HG03280 (cell line): ENCODE data around the gene CPNE5.

Experiments
- ATAC-seq: cut with Tn5 transposase; IDR thresholded peaks from one replicate; pipeline ENCODE4 v1.9.1; 2021; ENCODE audit warnings: mild to moderate bottlenecking, moderate library complexity; ENCODE audit not compliant: unreplicated experiment

The CPNE5 gene

DNA sequence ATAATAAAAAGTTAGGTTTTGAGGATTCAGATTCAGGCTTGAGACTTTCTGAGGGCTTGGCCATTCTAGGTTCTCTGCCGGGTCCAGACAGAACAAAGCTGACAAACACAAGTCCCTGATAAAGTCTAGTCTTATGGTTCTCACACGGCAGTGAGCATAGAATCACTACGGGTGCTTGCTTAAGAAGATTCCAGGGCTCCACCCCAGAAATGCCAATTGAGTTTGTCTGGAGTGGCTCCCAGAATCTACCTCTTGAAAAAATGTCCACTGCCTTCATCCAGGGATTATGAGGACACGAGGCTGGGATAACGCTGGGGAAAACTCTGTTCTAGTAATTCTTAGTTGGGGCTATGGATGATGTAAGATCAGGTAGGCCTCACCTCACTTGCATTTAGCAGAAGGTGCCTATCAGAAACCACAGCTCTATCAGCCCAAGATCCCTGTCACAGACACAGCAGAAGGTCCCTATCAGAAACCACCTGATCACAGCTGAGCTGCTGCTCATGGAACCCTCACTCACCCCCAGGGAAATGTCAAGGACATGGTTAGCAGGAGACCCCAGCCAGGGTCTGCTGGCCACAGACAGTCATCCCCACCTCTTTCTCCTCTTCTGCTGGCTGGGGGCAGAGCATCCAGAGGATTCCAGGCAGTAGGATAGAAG lies 89.3 kb downstream of the CPNE5 start:
- no peak for ATAC-seq

DNA sequence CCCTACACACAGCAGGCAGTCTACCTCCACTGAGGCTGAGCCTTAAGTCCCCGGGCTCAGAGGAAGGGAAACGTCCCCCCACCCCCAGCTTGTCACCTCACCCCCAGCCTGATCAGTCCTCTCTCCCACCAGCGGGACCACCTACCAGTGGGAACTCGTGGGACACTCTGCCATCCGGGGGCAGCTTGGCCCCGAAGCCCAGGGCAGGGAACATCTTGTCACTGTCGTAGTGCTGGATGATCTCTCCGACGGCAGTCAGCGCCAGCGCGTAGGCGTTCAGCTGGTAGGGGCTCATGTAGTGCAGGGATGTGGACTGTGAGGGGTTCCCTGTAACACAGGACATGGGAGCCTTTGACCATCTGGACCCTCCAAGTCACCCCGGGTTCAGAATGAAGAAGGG lies 93.0 kb downstream of the CPNE5 start:
- no peak for ATAC-seq

DNA sequence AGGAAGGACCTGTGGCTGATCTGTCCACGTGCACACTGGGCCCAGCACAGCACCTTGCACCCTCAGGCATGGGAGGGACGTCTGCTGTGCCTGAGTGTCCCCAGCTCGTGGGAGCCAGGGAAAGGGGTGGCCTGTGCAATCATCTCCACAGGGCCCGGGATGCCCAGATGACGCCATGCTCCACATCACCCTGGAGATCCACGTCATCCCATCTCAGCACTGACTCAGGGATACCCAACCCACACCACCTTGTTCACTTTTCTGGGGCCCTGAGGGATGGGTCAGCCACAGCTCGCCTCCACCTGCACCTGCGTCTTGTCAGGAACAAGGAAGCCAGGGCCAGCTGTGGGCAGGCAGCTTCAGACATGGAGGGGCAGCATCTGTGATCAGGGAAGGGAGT lies 93.4 kb downstream of the CPNE5 start:
- ATAC-seq: no peak

DNA sequence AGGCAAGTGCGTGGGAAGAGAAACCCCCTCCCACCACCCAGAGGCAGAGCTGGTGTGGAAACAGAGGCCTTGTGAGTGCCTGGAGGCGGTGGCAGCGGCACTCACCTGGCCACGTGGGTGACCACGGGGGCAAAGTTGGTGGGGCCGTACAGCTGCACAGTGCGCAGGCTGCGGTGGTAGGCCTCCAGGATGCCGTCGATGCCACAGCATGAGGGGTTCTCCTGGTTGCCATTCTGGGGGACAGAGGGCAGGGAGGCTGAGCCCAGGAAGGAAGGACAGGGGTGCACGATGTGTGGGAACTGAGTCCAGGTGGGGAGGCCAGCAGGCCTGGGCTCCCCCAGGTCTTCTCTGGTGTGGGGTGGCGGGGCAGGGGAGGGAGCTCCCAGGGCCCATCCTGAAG lies 94.0 kb downstream of the CPNE5 start:
- no peak for ATAC-seq

DNA sequence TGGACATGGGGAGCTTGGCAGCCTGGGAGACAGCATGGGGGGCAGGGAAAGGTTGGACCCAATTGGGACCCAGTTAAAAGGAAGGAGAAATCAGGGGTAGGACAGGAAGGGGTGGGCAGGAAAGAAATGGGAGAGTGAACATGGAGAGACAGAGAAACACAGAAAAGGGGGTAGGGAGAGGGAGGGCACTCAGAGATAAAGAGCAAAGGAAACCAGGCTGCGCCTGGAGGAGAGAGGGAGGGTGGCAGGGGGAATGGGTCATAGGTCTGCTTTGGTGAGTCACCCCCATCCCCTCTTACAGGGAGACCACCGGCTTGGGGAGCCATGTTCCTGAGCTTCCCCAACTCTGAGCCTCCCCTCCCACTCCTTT lies 95.0 kb downstream of the CPNE5 start:
- ATAC-seq: no peak

DNA sequence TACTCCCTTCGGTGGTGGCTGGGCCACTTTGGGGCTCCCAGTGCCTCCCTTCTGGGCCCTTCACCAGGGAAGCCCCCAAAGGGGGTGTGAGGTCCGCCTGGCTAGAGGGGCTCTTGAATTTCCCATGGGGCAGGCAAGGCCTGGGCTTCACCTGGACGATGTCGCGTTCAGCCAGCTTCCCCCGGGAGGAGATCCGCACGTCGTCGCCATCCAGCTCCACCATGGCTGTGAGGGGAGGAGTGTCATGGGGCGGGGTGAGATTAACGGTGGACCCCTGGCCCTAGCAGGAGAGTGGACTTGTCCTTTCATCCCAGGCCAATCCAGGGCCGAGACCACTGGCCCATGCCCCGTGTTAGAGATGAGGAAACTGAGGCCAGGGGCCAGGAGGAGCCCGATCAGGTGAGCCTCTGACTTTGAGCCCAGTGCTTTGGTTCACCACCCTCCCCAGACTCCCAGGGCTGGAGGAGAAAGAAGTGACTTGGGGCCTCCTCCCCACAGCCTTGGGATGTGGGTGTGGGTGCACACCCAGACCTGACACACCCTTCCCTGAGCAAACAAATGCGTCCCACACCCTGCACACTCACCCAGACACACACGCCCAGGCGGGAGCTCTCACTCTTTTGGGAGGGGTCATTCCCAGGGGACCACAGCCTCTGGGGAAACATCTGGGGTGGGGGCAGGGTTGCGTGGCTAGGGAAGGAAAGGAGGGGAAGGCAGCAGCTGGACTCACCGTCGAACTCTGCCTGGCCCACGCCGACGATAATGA lies 95.5 kb downstream of the CPNE5 start:
- no peak for ATAC-seq

DNA sequence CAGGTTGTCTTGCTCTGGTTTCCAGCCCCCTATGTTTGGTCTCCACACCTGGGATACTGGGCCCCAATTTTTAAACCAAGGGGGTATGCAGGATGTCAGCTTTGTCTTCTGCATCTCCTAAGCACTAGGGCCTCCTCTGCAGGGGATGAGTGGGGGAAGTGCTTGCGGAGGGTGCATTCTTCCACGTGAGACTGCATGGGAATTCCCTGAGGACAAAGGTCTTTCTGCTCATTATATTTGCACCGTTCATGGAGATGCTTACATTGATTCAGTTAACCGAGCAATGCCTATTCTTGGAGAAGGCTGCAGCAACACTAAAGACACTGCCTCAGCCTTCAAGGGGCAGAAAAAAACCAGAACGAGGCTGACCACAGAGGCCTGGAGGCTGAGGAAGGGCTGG lies 96.2 kb downstream of the CPNE5 start:
- no peak for ATAC-seq

DNA sequence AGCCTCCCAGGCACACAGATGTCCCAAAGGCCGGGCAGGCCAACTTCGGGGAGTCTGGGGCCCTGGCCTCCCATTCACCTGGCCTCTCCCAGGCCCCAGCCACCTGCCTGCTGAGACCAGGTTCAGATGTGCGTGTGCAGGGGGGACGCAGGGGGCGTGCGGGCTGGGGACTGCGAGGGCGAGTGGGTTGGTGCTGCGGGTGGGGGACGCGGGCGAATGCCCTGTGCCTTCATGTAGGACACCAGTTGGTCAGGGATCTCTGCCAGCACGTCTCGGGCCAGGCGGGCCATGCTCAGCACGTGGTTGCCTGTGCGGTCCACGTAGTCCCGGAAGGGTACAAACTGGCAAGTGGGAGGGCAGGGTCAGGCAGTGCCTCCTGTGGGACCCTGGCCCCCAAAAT lies 97.1 kb downstream of the CPNE5 start:
- no peak for ATAC-seq

DNA sequence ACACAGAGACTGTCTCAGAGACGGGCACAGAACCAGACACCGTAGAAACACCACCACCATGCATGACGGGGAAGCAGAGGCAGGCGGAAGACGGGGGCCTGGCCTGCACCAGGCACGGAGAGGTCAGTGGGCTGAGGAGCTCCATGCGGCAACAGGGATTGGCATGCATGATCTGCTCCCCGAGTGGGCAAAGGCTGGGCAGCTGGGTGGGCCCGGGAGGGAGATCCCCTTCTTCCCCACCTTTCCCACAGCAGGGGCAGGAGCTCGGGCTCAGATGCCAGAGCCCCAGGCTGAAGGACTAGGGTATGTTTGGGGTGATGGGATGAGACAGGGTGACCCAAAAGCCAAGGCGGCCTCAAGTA lies 98.4 kb downstream of the CPNE5 start:
- ATAC-seq: no peak

DNA sequence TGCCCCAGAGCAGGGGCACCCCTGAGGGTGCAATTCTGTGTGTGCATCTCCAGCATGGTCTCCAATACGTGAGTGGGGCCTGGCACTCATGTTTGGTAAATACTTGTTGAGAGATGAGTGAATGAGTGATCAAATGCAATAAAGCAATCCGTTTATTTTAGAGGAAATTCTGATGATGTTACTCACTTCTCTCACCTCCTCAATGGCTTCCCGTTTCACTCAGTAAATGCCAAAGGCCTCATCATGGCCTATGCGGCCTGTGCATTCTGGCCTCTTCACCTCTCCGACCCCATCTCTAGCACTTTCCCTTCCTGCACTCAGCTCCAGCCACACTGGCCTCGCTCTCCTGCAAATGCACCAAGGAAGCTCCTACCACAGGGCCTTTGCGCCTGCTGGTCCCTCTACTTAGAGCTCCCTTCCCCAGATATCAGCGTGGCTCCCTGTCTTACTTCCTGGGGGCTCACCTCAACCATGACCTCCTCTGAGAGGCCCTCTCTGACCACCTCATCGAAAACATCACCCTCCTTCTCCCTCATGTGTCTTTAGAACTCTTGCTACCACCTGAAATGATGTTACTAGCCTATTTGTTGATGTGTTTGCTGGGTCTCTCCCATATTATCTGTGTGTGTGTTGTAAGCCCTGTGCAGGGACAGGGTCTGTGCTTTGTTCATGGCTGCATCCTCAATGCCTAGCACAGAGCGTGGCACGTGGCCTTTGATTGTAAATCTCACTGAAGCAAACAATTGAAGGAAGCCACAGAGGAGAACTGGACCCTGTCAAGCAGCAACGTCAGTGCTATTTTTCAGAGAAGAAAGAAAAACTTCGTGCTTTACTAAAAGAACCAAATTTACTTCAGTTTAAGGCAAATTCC lies 99.1 kb downstream of the CPNE5 start:
- ATAC-seq: no peak

DNA sequence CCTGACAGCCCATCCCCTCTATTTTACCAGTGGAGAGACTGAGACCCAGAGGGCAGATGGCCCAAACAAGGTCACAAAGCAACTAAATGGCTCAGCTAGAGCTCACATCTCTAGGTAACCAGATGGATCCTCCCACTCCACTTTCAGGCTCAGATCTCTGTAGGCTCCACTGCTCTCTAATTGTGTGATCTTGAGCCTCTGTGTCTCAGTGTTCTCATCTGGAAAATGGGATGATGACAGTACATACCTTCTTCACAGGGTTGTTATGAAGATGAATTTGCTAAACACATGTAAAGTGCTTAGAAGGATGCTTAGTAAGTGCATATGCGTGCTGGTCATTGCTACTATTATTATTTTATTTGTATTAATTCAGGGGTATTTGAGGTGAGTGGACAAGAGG lies 101.1 kb downstream of the CPNE5 start:
- ATAC-seq: no peak

DNA sequence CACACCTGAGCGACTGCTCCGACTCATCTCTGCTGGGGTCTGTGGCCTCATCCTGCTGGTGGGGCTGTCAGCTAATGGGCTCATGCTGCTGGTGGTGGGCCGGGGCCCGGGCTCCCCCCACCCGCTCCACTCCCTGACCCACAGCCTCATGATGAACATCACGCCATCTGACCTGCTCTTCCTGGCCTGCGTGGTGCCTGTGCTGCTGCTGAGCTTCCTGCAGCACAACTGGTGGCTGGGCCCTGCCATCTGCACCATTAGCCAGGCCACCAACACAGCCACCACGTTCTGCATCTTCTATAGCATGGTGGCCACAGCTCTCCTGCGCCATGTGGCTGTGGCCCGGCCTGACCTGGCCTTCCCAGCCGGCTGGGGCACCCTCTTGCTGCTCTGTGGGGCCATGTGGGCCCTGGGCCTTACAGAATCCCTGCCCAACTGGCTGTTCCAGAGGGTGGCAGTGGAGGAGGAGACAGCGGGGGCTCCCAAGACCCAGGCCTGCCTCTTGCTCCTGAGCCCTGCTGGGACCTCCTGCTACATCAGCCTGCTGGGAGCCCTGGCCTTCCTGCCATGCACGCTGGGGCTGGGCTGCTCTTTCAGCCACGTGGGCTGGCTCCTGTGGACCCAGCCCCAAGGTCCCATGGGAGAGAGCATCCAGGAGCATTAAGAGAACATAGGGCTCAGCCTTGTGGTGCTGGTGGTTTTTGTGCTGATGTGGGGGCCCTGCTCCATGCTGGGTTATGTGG lies 102.0 kb downstream of the CPNE5 start:
- no peak for ATAC-seq

DNA sequence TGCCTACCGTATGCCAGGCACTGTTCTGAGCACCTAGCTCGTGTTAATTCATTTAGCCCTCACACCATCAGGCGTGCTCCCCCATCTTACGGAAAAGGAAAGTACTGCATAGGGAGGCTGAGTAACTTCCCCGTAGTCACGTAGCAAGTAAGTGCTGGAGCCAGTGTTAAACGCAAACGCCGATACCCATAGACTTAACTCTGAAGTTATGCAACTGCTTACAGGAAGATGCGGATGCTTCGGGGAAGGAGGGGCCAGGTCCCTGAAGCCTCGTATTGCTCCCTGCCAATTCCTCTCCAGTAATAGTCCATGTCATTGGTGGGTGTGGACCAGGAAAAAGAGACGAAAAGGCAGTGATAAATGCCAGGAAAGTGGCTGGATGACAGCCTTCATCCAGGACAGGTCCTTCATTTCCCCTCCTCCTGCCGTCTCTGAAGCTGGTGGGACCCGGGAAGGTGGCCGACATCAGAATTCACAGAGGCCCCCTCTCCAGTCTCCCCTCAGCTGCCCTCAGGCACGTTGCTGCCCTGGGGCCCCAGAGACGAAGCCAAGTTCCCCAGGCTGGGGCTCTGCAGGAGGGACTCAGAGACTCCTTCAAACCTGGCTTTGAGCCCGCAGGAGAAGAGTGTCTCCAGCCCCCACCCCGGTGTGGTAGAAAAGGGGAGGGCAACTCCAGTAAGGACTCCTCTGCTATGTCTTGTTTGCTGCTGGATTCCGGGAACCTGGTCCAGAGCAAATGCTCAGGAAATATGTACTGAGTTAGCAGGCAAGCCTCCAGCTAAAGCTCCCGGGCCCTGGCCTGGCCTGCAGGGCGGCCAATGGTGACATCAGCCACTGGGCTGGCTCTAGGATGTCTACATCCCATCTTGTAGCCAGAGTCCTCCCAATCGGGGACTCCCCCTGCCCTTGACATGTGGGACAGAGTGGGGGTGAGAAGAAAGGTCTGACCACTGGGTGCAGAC lies 103.9 kb downstream of the CPNE5 start:
- ATAC-seq: no peak

DNA sequence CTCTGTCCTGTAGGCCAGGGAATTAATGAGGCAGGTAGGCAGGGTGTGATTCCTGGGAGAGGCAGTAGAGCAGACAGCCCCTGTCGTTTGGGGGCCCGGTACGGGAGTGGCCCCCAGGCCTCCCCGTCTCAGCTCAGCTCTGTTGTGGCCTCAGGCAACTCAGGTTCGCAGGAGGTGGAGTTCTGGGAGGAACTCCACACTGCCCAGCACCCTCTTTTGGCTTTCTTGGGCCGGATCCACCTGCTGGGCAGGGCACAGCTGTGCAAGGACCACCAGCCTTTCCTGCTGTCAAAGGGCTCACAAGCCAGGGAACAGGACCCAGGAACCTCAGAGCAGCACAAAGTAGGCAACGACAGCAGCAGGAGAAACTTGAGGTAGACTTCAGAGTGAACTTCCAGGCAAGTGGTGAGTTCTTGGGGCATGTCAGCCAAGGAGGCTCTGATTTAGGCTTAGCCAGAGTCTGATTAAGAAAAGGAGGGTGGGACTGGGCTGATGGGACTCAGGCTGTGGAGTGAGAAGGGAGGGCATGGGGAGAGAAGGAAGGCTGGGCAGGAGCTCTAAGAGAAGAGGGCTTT lies 104.7 kb downstream of the CPNE5 start:
- no peak for ATAC-seq

DNA sequence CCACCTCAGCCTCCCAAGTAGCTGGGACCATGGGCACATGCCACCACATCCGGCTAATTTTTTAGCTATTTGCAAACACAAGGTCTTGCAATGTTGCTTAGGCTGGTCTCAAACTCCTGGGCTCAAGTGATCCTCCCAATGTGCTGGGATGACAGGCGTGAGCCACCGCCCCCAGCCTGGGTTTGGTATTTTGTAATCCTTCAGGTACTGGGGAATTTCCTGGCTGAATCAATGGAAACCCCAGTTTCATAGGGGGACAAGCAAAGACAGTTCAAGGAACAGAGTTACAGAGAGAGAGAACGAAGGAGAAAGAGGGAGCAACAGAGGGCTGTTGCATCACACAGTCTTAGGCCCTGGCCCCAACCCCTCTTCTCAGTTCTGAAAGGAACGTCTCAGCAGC lies 105.9 kb downstream of the CPNE5 start:
- ATAC-seq: no peak

DNA sequence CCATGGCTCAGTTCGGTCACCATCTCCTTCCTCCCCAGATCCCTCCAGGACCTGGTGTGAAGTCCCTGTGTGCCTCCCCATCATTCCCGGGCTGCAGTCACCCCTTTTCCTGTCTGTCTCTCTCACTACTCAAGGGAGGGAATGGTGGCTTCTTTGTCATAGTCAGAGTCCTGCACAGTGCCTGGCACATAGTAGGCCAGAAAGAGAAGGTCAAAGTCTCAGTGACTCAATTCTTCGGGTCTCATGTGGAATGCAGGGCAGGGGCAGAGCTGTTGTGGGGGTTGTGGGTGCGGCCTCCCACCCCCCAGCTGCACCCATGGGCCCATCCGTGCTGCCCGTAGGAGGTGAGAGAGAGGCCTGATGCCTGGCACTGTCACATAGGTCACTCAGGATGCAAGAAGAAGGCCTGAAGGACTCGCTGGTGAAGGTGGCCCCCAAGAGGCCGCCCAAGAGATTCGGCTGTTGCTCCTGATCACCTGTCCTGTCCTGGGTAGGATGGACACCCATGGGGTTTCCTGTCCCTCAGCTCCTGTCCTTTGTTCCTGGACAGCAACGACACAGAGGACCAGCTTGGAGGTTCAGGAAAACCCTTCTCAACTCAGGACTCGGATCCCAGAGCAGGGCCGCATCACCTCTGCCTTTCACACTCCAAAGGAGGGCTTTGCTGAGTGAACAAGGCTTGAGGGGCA lies 107.5 kb downstream of the CPNE5 start:
- ATAC-seq: no peak

DNA sequence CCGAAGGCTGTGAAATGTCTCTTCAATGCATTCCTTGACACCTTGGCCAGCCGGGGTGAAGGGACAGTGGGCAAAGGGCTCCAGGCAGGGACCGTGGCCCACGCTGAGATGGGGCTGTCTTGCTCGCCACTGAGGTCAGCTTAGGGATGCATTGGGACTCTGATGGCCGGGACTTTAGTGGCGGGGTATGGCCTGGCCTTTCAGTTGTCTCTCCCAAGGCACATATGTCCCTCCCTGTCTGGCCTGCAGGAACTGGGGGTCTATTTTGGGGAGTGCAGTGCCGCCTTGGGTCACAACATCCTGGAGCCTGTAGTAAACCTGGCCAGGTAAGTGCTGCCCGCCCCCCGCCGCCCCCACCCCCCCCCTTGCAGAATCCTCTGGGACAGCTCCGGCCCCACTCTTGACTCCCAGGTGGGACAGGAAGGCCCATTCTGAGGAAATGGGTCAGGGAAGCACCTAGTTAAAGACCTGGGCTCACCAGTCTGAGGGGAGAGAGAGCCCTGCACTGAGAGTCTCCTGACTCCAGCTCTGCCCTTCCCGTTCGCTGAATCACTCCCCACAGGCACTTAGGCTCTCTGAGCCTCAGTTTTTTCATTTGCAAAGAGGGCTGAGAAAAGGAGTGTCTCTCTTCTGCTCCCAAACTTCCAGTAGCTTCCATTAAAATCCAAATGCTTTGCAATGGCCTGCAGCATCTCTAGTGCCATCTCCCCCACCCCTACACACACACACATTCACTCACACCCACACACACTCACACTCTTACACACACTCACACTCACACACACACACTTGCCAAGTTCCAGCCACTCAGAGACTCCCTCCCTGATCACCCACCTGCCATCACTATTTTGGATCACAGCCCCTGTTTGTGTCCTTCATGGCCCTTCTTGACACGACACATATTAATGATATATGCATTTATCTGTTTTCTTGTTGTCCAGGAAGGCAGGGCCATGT lies 108.5 kb downstream of the CPNE5 start:
- no peak for ATAC-seq

DNA sequence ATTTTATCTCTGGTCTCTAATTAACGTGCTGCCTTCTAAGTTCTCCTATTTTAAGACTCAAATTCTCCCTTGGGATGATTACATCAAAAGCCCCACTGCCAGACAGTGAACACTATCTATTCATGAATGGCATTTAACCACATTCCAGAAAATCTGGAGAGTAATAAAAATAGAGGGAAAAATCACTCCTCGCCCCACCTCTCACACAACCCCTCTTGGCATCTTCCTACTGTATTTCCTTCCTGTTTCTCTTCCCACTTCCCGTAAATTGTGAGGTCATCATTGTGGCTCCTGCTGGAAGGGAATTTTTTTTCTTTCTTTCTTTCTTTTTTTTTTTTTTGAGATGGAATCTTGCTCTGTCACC lies 110.1 kb downstream of the CPNE5 start:
- no peak for ATAC-seq
